ENCODE measurements around the gene MED25. TPM values are rescaled to one million over a fixed set of nuclear protein-coding genes. Genes with fewer than 3 reads are reported as not detected.

MED25 gene
- polyA plus RNA-seq, 1 donor from 2014 or later = 18.9 TPM

GRCh38 chr19:49771674-49772139 lies 46.4 kb upstream of the MED25 start:
- TF ChIP-seq CTCF (IDR thresholded peaks at IDR 0.05; ENCODE audit: poor library complexity, severe bottlenecking) (no peak), TAF1 (IDR thresholded peaks at IDR 0.05; ENCODE audit: low read depth) (no peak), RAD21 (conservative IDR thresholded peaks at IDR 0.05) (no peak), POLR2AphosphoS5 (IDR thresholded peaks at IDR 0.05) (no peak), EP300 (conservative IDR thresholded peaks at IDR 0.05; ENCODE audit: poor library complexity, severe bottlenecking) (no peak), EZH2 (IDR thresholded peaks at IDR 0.05; ENCODE audit: borderline replicate concordance, insufficient read depth, low read length, poor library complexity, severe bottlenecking) (no peak), REST (IDR thresholded peaks at IDR 0.05; ENCODE audit: borderline replicate concordance) (no peak), MXI1 (conservative IDR thresholded peaks at IDR 0.05; ENCODE audit: poor library complexity, severe bottlenecking) (no peak), SMC3 (conservative IDR thresholded peaks at IDR 0.05; ENCODE audit: poor library complexity) (no peak)
- Histone ChIP-seq H3F3A (ENCODE audit: insufficient read depth, low read length, poor library complexity, severe bottlenecking) (no peaks in the 10 kb centered on the region), H4K20me1 (ENCODE audit: insufficient read depth) (no peaks in the 10 kb centered on the region), H3K79me2 (replicated peaks; ENCODE audit: insufficient read depth, low read length) (peaks cover 21% of the 10 kb centered on the region), H3K9ac (ENCODE audit: low read length) (no peak overlapping the region), H3K9me3 (ENCODE audit: low read length) (no peaks in the 10 kb centered on the region), H3K27ac (ENCODE audit: low read length) (no peak overlapping the region), H2AFZ (ENCODE audit: low read depth, low read length) (no peak overlapping the region), H3K4me2 (ENCODE audit: low read length) (no peak overlapping the region), H3K9me2 (ENCODE audit: insufficient read depth, low read length) (no peaks in the 10 kb centered on the region), H3K27me3 (ENCODE audit: insufficient read depth, low read depth, low read length) (no peaks in the 10 kb centered on the region), H3K36me3 (ENCODE audit: insufficient read depth, low read length) (no peaks in the 10 kb centered on the region), H3K4me3 (ENCODE audit: low read length) (no peak overlapping the region)

- no peaks in the 10 kb centered on the region for H3K36me3 ChIP-seq (ENCODE audit: insufficient read depth, low read length)
- H3K9ac ChIP-seq (ENCODE audit: low read length) = no peak overlapping the region
- H4K20me1 ChIP-seq (ENCODE audit: insufficient read depth) = no peaks in the 10 kb centered on the region
- H3K9me3 ChIP-seq (ENCODE audit: low read length) = no peaks in the 10 kb centered on the region
- peaks cover 12% of the 10 kb centered on the region for H3K79me2 ChIP-seq (replicated peaks; ENCODE audit: insufficient read depth, low read length)
- no peak overlapping the region for H3K4me2 ChIP-seq (ENCODE audit: low read length)
- no peaks in the 10 kb centered on the region for H3F3A ChIP-seq (ENCODE audit: insufficient read depth, low read length, poor library complexity, severe bottlenecking)
- H2AFZ ChIP-seq (ENCODE audit: low read depth, low read length) = no peak overlapping the region
- H3K27me3 ChIP-seq (ENCODE audit: insufficient read depth, low read depth, low read length) = no peaks in the 10 kb centered on the region
- no peaks in the 10 kb centered on the region for H3K9me2 ChIP-seq (ENCODE audit: insufficient read depth, low read length)
- no peak overlapping the region for H3K4me3 ChIP-seq (ENCODE audit: low read length)
- no peak for TF ChIP-seq RAD21 (conservative IDR thresholded peaks at IDR 0.05)
- TF ChIP-seq MXI1 (conservative IDR thresholded peaks at IDR 0.05; ENCODE audit: poor library complexity, severe bottlenecking) = no peak
- TF ChIP-seq CTCF (IDR thresholded peaks at IDR 0.05; ENCODE audit: poor library complexity, severe bottlenecking) = no peak
- no peak overlapping the region for H3K27ac ChIP-seq (ENCODE audit: low read length)
Measured at GRCh38 chr19:49772850-49773432, 45.1 kb upstream of the MED25 start.
